AG04449 (cell line): Measurements from ENCODE around the gene PRKCE.

Experiments
- CTCF ChIA-PET: fragments of 350-600 bp; formaldehyde crosslinking; extraction: SDS; loops from one replicate; lab custom pipeline; 2021; ENCODE audit warnings: antibody characterized with exemption; lab: Yijun Ruan, JAX
- POLR2A ChIA-PET: fragments of 400-600, 350-600 bp; formaldehyde crosslinking; extraction: SDS; loops from one replicate; lab custom pipeline; 2020; ENCODE audit warnings: antibody characterized with exemption, inconsistent platforms; lab: Yijun Ruan, JAX
- DNase-seq: peaks from one replicate; pipeline ENCODE4 v3.0.0-alpha.2; 2010; ENCODE audit warnings: low read depth, low spot score
- H3K4me3 ChIP-seq: 2 replicates; pipeline ENCODE4 v1.5.1; 2011; ENCODE audit warnings: low read depth, mild to moderate bottlenecking, control low read depth, low read length
- CTCF ChIP-seq: IDR thresholded peaks from one replicate; pipeline ENCODE4 v1.5.1; 2011; ENCODE audit warnings: mild to moderate bottlenecking, moderate library complexity, low read length, control low read depth, inconsistent platforms; ENCODE audit not compliant: insufficient read depth; ENCODE audit errors: missing control alignments

The PRKCE gene

GRCh38 chr2:45825001-45825651, 173.7 kb downstream of the PRKCE start:
- no peak overlapping the region for H3K4me3 ChIP-seq
- CTCF ChIA-PET = interaction anchor here (0.8 kb wide), 1 partner anchor 112 kb away, joined by 4 read pairs; no protein-coding TSS in a partner anchor

DNA sequence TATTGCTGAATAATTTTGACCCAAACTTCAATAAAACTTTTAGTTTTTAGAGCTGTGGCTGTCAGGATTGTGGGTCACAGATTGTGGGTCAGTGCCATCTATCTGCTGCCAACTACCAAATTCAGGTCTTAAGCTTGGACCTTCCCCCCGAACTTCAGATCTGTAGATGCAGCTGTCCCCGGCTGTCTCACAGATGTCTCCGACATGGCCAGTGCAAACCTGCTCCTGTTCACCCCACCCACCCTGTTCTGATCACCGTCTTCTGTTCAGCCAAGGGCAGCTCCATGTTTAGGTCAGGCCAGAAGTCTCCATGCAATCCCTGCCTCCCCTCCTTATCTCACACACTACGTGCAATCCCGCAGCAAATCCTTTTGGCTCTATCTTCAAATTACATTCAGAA, 175.0 kb downstream of the PRKCE start:
- ChIA-PET POLR2A (no interaction called here), CTCF (interaction anchor here (1.2 kb wide), 1 partner anchor 17 kb away, joined by 3 read pairs; no protein-coding TSS in a partner anchor)
- no peak for DNase-seq
- TF ChIP-seq CTCF = no peak
- H3K4me3 ChIP-seq = no peak overlapping the region

More at GRCh38 chr2:45825001-45825651, 173.7 kb downstream of the PRKCE start:
- TF ChIP-seq CTCF = no peak
- POLR2A ChIA-PET = no interaction called here
- DNase-seq = no peak

DNA sequence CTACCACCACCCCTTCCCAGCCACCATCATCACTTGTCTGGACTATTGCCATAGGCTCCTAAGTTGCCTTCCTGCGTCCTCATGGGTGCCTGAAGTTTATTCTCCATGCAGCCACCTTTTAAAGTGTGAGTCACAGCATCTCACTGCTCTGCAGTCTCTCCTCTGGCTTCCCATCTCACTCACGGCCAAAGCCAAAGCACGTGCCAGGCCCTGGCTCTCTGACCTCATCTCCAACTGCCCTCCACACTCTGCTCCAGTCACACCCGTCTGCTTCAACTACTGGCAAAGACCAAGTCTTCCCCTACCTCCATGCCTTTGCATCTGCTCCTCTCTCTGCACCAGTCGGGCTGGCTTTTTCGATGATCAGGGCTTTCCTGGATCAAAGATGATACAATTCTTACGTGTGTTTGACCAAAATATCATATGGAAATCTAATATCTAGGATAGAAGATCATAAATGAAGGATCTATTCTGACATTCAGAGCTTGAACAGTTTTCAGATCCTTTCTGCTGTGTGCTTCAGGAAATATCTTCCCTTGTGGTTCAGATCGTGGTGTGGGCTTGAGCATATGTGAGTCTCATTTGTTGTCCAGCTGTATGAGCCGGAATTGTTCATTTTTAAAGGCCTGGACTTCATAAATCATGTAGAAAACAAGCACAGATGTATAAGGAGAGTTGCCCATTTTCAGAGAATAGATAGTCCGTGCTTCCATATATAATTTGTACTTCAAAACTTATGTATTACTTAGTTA, 175.6 kb downstream of the PRKCE start:
- no peak for DNase-seq
- ChIA-PET POLR2A (no interaction called here), CTCF (interaction anchor here (1.2 kb wide), 1 partner anchor 17 kb away, joined by 3 read pairs; no protein-coding TSS in a partner anchor)
- no peak for TF ChIP-seq CTCF
- no peak overlapping the region for H3K4me3 ChIP-seq

GRCh38 chr2:45830322-45830721, 178.8 kb downstream of the PRKCE start:
- DNase-seq = no peak
- ChIA-PET CTCF (no interaction called here), POLR2A (no interaction called here)
- H3K4me3 ChIP-seq = no peak overlapping the region
- no peak for TF ChIP-seq CTCF

GRCh38 chr2:45833301-45833967, 182.0 kb downstream of the PRKCE start:
- DNase-seq = no peak
- no peak overlapping the region for H3K4me3 ChIP-seq
- TF ChIP-seq CTCF = no peak
- CTCF ChIA-PET = interaction anchor here (0.8 to 1.3 kb wide), 2 partner anchors 10 to 183 kb away, joined by 3 to 4 read pairs; no protein-coding TSS in a partner anchor
- POLR2A ChIA-PET = no interaction called here
